GM18870 (cell line): Measurements from ENCODE around the gene ARHGEF19.
"Not testable (repeated sequence)": the region's sequence is repeated elsewhere in the genome, so short reads cannot be mapped to it uniquely, and the experiment has no call there.

Experiments used
- ATAC-seq: cut with Tn5 transposase; IDR thresholded peaks from one replicate; pipeline ENCODE4 v1.9.1; 2021; ENCODE audit warnings: moderate library complexity; ENCODE audit not compliant: unreplicated experiment

Gene ARHGEF19

DNA sequence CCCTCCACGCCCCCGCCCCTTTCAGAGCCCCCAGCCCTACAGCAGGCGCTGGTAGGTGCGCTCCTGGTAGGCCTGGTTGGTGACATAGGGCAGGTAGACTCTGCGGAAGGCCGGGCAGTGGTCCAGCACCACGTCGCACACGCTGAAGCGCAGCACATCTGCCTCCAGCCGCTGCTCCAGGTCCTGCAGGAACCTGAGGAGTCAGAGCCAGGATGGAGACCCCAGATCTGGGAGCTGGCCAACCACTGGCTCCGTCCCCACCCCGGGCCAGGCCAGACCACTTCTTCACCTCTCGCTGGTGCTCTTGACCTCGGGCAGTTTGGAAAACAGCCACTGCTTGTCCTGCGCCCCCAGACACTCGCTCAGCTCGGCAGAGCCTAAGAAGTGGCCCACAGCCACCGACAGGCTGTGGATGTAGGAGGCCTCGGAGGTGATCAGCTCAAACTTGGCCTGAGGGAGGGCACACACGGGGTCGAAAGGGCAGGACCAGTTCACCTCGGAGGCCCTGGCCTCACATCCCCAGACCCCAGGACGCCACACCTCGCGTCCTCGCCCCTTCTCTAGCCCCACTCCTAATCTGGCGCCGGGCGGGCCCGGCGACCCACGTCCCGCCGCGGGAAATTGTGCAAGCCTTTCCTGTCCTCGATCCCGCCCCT is 6.4 kb downstream of the ARHGEF19 start:
- no peak for ATAC-seq

DNA sequence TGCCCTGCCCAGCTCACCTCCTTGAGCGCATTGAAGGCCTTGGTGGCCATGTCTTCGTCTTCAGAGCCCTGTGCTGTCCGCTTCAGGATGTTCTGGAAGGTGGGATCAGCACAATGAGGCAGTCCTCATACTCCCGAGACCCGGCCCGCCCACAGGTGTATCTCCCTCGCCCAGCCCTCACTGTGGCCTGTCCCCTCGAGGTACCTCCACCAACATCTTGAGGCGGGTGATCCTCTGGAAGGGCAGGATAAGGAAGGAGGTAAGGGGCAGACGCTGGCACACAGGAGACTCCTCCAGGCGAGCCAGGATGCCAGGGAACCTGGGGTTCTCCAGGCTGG is 7.1 kb downstream of the ARHGEF19 start:
- ATAC-seq: no peak

DNA sequence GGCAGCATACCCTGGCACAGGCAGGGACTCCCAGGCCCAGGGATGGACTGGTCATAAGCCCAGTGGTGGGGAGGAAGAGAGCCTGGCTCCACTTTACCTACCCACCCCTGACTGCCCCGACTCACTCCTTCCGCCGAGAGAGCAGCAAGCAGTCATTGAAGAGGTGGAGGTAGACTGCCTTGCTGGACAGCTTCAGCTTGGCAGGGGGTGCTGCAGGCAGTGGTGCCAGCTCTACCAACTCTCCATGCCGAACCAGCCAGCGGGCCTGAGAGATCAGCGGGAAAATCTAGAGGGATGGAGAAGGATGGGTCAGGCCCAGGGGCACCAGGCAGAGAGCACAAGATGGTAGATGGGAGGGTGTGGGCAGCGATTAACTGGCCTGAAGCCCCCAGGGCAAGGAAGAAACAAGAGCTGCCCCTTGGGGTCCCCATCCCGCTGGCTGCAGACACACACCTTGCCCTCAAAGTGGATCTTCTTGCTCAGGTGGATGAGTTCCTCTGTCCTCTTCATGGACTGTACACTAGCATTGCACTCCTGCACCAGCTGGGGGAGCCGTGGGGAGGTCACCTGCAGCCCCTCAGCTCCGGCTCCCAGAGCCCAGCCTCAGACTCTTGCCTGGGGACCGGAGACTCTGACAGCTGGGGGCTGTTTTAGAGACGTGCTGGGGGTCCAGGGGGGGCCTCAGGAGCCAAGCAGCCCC is 7.7 kb downstream of the ARHGEF19 start:
- no peak for ATAC-seq

DNA sequence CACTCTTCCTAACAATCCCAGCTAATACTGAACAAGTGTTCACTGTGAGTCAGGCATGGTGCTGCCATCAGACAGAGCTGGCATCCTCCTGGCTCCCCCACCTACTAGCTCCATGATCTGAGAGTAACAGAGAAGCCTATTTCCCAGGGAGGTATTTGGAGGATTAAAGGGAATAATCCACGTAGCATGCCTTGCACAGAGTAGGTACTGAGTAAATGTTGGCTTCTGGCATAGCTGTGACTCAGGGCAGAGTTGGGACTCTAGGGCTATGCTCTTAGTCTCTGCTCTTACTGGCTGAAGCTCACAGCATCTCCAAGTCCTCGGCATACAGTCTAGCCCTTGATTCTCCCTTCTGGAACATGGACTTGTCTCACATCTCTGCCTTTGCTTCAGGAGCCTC is 8.2 kb downstream of the ARHGEF19 start:
- ATAC-seq: no peak

DNA sequence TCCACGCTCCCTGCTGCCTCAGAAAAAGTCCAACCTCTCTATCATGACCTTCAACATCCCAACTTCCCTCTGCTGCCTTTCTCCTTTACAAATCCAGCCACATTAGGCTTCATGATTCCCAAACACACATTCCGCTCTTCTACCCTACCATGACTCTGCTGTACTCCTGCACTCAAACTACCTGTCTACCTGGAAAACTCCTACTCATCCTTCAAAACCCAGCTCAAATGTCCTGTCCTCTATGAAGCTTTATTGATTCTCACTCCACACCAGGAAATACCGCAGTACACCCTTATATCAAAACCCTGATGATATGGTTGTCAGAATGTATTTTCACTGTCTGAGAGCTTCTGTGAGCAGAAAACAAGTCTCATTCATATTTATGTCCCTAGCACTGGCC is 8.9 kb downstream of the ARHGEF19 start:
- no peak for ATAC-seq

DNA sequence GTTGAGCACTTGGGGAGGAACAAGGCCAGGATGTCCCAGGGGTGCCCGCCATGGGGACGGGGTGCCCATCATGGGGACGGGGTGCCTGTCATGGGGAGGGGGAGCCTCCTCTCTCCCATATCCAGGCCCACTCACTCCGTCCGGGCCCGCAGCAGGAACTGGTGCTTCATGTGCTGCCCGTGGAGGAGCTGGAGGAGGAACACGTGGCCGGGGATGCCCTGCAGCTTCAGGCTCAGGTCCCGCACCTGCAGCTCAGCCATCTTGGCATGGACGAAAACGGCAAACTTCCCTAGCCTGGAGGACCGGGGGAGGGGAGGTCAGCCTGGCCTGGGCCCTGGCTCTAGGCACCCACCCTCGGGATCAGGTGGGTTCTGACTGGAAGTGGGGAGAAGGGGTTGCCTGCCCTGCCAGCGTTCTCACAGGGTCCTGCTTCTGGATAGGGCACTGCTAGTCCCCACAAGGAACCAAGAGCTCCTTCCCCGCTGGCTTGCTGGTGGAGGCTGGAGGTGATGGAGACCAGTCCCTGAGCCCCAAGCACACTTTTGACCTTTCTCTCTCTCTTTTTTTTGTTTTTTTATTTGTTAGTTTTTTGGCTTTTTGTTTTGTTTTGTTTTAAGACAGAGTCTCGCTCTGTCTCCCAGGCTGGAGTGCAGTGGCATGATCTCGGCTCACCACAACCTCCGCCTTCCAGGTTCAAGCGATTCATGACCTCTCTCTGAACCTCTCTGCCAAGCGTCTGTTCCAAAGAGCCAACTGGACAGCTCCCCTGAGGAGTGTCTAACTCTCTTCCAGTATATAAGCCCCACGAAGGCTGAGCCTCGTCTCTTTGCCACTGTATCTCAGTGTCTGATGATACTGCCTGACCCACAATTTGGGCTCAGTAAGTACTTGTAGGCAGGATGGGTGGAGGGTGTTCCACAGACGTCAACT is 9.9 kb downstream of the ARHGEF19 start:
- no peak for ATAC-seq

DNA sequence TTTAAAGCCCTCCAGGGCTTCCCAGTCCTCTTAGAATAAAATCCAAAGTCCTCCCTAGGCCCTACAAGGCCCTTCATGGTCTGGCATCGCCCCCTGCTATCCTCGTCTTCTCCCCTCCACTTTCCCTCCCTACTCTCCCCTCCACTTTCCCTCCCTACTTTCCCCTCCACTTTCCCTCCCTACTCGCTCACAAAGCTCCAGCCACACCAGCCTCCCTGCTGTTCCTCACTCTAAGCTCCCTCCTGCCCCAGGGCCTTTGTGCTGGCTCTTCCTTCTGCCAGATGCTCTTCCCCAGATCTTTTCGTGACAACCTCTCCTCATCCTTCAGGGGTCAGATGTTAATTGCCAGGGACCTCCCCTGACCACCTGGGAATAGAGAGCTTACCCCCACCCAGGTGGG is 12.8 kb downstream of the ARHGEF19 start:
- ATAC-seq: no peak

DNA sequence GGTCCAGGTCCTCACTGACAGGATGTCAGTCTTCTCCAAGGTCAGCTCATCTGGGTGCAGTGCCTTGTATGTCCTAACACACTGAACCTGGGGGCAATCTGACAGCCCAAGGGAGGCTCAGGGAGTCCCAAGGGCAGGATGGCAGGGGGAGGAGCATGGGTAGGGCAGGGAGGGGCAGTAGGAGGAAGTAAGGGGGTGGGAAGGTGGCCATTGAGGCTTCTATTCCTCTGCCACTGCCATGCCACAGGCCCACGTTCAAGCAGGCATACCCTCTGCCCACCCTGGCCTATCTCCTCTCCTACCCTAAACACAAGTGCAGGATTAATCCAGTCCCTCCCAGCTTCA is 13.3 kb downstream of the ARHGEF19 start:
- no peak for ATAC-seq

DNA sequence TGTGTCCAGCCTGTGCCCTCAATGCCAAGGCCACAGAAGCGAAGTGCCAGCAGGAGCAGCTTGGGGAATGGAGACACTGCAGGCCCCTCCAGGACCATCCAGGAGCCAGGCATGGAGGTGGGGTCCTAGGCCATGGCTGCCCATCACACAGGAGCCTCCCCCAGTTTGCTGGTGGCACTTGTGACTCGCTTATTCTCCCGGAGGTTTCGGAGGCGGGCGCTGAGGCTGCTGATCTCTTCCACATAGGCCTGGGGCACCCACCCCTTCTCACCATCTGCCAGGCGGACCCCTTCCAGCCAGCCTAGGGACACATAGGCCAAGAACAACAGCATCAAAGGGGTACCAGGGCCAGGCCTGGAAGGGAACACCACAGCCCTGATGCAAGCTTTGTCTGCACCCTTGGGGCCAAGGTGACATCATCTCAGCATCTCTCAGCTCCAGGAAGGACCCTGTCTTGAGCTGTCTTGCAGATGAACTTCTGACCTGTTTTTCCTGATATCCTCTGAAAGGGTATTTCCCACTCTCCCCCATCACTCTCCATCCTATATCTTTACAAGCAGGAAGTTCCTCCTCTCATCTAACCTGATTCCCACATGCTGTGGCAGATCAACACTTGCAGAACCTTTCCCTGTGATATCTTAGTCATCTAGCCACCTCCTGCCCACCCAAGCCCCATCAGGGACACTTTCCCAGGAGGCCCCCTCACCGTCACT is 13.9 kb downstream of the ARHGEF19 start:
- ATAC-seq: no peak

DNA sequence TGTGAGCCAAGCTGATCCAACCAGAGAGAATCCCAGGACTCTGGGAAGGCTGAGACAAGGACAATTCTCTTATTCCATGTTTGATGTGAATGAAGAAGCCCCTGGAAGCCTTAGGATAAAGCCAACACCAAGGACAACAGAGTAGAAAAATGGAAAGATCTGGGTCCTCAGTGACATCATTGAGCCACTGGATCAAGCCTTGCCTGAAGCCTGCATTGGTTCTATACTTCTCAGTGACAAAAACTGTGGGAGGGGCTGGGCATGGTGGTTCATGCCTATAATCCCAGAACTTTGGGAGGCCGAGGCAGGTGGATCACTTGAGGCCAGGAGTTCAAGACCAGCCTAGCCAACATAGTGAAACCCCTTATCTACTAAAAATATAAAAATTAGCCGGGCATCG is 15.6 kb downstream of the ARHGEF19 start:
- no peak for ATAC-seq

DNA sequence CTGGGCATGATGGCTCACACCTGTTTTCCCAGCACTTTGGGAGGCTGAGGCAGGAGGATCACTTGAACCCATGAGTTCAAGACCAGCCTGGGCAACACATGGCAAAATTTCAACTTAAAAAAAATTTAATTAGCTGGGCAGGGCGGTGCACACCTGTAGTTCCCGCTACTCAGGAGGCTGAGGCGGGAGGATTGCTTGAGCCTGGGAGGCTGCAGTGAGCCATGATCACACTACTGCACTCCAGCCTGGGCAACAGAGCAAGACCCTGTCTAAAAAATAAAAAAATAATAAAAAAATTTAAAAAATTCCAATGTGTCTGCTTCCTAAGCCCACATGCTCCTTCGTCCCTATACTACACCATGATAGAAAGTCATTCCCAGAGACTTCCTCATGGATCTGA is 16.3 kb downstream of the ARHGEF19 start:
- not testable (repeated sequence) for ATAC-seq

DNA sequence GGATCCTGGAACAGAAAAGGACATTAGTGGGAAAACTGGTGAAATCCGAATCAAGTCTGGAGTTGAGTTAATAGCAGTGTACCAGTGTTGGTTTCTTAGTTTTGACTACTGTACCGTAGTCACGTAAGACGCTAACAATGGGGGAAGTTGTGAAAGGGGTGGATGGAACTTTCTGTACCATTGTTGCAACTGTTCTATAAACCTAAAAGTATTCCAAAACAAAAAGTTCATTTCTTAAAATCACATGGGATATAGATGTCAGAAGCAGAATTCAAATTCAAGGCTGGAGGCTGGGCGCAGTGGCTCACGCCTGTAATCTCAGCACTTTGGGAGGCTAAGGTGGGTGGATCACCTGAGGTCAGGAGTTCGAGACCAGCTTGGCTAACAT is 16.9 kb downstream of the ARHGEF19 start:
- ATAC-seq: no peak

DNA sequence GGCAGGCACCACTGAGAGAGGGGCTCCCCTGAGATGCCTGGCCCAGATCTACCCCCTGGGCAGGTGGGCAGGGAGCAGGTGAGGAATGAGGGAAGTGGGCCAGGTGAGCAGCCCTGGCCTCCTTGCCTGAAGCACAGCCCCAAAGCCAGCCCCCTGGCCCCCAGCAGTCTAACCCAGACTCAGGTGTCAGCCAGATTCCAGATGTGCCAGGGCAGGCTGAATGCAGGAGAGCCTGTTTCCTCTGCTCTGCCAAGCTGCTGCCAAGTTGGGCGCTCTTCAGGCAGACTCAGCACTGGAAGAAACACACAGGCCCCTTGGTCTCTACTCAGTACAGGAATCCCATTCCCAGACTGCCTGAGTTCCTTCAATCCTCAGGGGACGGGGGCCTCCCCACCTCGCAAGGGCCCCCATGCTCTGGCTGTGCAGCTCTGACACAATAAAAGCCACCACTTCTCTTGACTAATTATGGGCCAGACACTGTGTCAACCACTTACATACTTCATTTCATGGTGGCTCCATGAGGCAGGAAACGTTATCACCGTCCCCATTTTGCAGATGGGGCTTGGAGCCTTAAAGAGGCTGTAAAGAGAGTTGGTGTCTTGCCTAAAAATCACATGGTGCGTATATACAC is 20.4 kb downstream of the ARHGEF19 start:
- no peak for ATAC-seq

DNA sequence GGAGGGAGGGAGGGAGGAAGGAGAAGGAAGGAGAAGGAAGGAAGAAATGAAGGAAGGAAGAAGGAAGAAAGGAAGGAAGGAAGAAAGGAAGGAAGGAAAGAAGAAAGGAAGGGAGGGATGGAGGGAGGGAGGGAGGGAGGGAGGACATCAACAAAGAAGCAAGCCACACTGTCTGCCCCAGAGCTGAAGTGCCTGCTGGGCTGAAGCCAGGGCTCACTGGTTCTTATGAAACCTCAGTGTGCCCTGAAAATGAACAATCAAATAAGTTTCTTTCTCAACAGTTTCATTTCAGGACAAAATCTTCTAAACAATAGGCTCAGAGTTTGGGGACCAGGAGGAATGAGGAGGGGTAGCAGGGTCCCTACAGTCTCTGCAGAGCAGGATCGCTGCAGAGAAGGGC is 21.1 kb downstream of the ARHGEF19 start:
- ATAC-seq: no peak

DNA sequence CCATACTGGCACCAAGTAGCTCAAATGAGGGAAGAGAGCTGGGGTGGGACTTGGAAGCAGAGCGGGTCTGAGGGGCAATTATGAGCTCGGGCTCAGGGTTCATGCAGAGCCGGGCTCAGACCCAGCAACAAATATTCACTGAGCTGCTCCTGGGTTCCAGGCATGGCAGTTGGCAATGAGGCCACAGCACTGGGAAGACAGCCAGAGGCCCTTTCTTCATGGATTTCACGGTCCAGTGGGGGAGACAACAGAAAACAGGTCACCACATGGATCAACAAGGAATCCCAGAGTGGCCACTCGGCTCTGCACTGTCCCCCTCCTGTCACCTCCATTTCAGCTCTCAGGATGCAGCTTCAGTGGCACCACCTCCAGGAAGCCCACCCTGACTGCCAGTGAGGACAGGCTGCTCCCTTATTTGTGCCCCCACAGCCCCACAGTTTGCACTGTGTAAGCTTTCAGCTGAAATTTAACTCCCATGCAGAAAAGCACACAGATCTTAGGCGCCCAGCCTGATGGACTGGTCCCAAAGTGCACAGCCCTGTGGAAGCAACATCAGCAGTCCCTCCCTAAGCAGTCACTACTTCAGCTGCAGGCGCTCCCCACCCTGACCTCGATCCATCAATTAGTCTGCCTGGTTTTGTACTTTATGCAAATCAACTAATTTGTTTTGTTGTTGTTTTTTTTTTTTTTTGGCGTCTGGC is 22.4 kb downstream of the ARHGEF19 start:
- no peak for ATAC-seq

DNA sequence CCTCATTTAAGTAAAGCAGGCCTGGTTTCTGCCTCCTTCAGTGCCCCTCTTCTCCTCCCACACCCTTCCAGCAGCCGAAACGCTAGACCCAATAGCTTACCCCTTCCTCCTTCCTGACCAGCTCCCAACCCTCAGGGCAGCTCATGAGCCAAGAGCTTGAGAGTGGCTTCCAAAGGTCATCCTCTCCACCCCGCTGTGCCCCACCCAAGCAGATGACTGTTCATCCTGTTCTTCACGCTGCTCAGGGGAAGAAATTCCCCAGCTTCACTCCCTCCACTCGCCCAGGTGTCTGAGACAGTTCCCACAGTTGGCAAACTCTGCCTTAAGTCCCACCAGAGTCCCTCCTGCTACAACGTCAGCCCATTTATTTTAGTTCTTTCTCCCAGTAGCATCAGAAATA is 23.4 kb downstream of the ARHGEF19 start:
- no peak for ATAC-seq

DNA sequence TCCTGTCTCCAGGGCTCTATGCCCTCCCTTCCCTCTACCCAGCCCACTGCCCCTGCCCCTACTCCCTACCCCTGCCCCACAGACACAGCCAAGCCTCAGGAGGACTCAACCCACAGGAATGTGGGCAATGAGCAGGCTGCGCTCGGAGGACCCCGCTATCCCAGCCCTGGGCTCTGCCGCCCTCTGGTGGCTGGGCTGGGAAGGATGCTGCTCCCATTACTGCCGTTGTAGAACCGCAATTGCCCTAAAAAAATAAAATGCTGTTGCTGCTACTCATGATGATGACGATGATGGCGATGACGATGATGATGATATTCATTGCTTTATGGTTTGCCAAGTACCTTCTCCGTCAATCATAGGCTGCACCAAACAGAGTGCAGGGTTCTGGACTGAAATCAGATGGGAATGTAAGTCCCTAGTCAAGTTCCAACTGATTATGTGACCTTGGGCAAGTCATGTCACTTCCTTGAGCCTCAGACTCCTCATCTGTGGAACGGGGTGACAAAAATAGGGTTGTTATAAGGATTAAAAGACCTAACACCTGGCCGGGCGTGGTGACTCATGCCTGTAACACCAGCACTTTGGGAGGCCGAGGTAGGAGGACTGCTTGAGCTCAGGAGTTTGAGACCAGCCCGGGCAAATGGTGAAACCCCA is 24.6 kb downstream of the ARHGEF19 start:
- ATAC-seq: no peak

DNA sequence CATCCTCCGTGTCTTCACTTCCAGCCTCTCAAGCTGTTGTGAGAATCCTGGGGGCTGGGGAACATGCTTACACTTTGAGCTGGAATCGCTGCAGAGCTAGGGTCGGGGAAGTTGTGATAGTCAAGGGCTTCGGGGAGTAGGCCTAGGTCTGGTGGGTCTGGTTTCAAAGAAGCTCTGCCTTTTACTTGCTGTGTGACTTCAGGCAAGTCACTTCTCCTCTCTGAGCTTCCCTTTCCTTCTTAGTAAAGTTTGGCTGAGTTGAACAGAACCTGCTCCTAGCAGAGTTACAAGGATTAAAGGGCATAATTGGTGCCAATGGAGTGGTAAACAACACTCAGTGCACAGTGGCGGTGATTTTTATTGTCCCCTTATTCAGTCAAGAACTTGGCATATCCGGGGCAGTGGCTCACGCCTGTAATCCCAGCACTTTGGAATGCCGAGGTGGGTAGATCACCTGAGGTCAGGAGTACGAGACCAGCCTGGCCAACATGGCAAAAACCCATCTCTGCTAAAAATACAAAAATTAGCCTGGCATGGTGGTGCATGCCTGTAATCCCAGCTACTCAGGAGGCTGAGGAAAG is 25.7 kb downstream of the ARHGEF19 start:
- no peak for ATAC-seq

DNA sequence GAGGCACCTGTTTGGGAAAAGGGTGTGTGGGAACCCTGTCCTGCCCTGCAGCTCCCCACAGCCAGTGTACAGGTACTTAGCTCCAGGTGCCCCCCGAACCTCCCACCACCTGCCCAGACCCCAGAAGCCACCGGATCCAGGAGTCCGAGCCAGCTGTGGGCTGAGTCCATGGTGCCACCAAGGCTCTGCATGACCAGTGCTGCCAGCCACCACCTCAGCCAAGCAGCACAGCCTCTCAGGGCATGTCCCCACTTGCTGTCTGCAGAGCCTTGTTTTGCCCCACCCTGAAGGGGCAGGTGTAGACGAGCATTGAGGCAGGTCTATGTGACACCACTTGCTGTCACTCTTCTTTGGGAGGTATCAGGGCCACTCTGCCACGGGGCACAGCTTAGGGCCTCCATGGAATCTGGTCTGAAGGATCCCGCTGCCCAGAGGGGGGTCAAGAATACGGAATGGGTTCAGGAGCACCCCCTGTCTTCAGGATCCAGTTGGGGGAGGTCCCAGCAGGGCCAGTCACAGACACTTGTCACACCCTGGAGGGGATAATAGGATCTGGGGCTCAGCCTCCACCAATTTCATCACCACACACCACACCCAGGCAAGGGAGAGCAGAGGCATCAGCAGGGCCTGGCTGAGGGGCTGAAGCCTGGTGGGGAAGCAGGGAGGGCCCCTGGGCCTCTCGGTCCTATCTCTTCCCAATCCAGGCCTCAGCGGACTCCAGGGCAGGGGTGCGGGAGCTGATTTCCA is 27.7 kb downstream of the ARHGEF19 start:
- no peak for ATAC-seq
